CD4-positive, CD25-positive, alpha-beta regulatory T cell (primary cell): ENCODE results near the gene CYBC1. TPM values are rescaled to one million over a fixed set of nuclear protein-coding genes. Genes with fewer than 3 reads are reported as not detected.

ENCODE experiments used
- ATAC-seq, 2 donors: fragments of 150-1000 bp; cut with Tn5 transposase; one replicate each; pipeline ENCODE4 v1.10.0; 2021; ENCODE audit warnings: low read depth in 2 of 2, moderate number of reproducible peaks in 2 of 2, moderate library complexity in 1 of 2
- DNase-seq, 3 donors: peaks; one replicate each; pipeline versions ENCODE4 v3.0.0 to v3.0.0-alpha.2; 2012 to 2022; ENCODE audit warnings: mixed read lengths in 1 of 3
- H3K27ac ChIP-seq: one replicate; pipeline ENCODE4 v1.7.0; 2013; ENCODE audit warnings: mild to moderate bottlenecking, low read length; ENCODE audit not compliant: insufficient read depth, poor library complexity, severe bottlenecking
- H3K27me3 ChIP-seq: one replicate; pipeline ENCODE4 v1.7.0; 2013; ENCODE audit warnings: low read length; ENCODE audit not compliant: control insufficient read depth, insufficient read depth
- H3K36me3 ChIP-seq: one replicate; pipeline ENCODE4 v1.7.0; 2013; ENCODE audit warnings: mild to moderate bottlenecking, low read length, moderate library complexity; ENCODE audit not compliant: control insufficient read depth, insufficient read depth
- H3K4me1 ChIP-seq: 2 replicates; pipeline ENCODE4 v1.7.0; 2013; ENCODE audit warnings: mild to moderate bottlenecking, low read length; ENCODE audit not compliant: insufficient read depth, control insufficient read depth, poor library complexity, severe bottlenecking
- H3K4me3 ChIP-seq: one replicate; pipeline ENCODE4 v1.7.0; 2013; ENCODE audit warnings: low read depth, mild to moderate bottlenecking, low read length, moderate library complexity
- H3K9me3 ChIP-seq, 2 experiments: 1 replicate in 1 of 2; 2 replicates in 1 of 2; pipeline ENCODE4 v1.7.0; 2013; ENCODE audit warnings: low read length in 2 of 2, mild to moderate bottlenecking in 1 of 2, moderate library complexity in 1 of 2; ENCODE audit not compliant: control insufficient read depth in 2 of 2
- H3K27ac Mint-ChIP-seq, 3 donors: one replicate each; pipeline ENCODE4 v1.8.0; 2020 to 2022; ENCODE audit warnings: mild to moderate bottlenecking in 3 of 3, mixed read lengths in 3 of 3, moderate library complexity in 2 of 3
- H3K27me3 Mint-ChIP-seq: one replicate; pipeline ENCODE4 v1.8.0; 2022; ENCODE audit warnings: mild to moderate bottlenecking, mixed read lengths
- H3K36me3 Mint-ChIP-seq: one replicate; pipeline ENCODE4 v1.8.0; 2020; ENCODE audit warnings: mixed read lengths
- H3K4me1 Mint-ChIP-seq, 4 donors: one replicate each; pipeline ENCODE4 v1.8.0; 2020 to 2022; ENCODE audit warnings: mixed read lengths in 4 of 4, mild to moderate bottlenecking in 1 of 4
- H3K4me3 Mint-ChIP-seq, 4 donors: one replicate each; pipeline ENCODE4 v1.8.0; 2020 to 2022; ENCODE audit warnings: mild to moderate bottlenecking in 4 of 4, mixed read lengths in 4 of 4, moderate library complexity in 3 of 4
- H3K9me3 Mint-ChIP-seq, 7 donors: one replicate each; pipeline ENCODE4 v1.8.0; 2020 to 2022; ENCODE audit warnings: mixed read lengths in 7 of 7, mild to moderate bottlenecking in 3 of 7, moderate library complexity in 2 of 7
- polyA plus RNA-seq, 4 donors: library from polyadenylated mRNA; unstranded; fragments of 300-500 nt; fragmentation: Illumina TruSeq; gene quantifications; one replicate each; pipeline ENCODE4 v1.2.3, GENCODE V29; 2021
- total RNA-seq: library from RNA; stranded (reverse); gene quantifications from one replicate; pipeline ENCODE4 v1.2.3, GENCODE V29; 2022

Gene CYBC1
- total and polyA plus RNA-seq, 5 donors from 2014 or later: 155 to 230 (median 196) TPM

- no peaks in the 10 kb centered on the region for H3K27me3 Mint-ChIP-seq
Measured at GRCh38 chr17:82435601-82436583, 14.7 kb downstream of the CYBC1 start.

GRCh38 chr17:82435103-82435502 is 15.4 kb downstream of the CYBC1 start:
- Histone ChIP-seq H3K9me3 (no peaks in the 10 kb centered on the region), H3K4me1 (peaks cover 12% of the 10 kb centered on the region), H3K27me3 (no peaks in the 10 kb centered on the region), H3K36me3 (peaks cover 2% of the 10 kb centered on the region), H3K4me3 (no peak overlapping the region), H3K27ac (no peak overlapping the region)
- DNase-seq (no peak), ATAC-seq (no peak)
- Mint-ChIP-seq H3K4me3 (no peak overlapping the region), H3K4me1 (peaks cover 0 to 8% (median 2%) of the 10 kb centered on the region in 4 donors), H3K27ac (no peak overlapping the region), H3K27me3 (no peaks in the 10 kb centered on the region), H3K36me3 (peaks cover 2% of the 10 kb centered on the region), H3K9me3 (no peaks in the 10 kb centered on the region)

More at GRCh38 chr17:82435601-82436583, 14.7 kb downstream of the CYBC1 start:
- peaks cover 2% of the 10 kb centered on the region for H3K36me3 ChIP-seq
- H3K4me3 ChIP-seq: no peak overlapping the region
- no peak overlapping the region for H3K27ac Mint-ChIP-seq
- no peaks in the 10 kb centered on the region for H3K9me3 Mint-ChIP-seq
- no peaks in the 10 kb centered on the region for H3K36me3 Mint-ChIP-seq
- DNase-seq (no peak), ATAC-seq (no peak)
- H3K9me3 ChIP-seq: no peaks in the 10 kb centered on the region
- peaks cover 12% of the 10 kb centered on the region for H3K4me1 ChIP-seq
- H3K4me1 Mint-ChIP-seq: peaks cover 0 to 6% (median 3%) of the 10 kb centered on the region in 4 donors
- no peak overlapping the region for H3K27ac ChIP-seq
- H3K4me3 Mint-ChIP-seq: no peak overlapping the region
- H3K27me3 ChIP-seq: no peaks in the 10 kb centered on the region

- Histone ChIP-seq H3K9me3 (no peaks in the 10 kb centered on the region), H3K27me3 (no peaks in the 10 kb centered on the region), H3K36me3 (peaks cover 2% of the 10 kb centered on the region), H3K4me1 (peaks cover 14% of the 10 kb centered on the region), H3K4me3 (no peak overlapping the region), H3K27ac (no peak overlapping the region)
- ATAC-seq (peak; percentile 70 to 74), DNase-seq (peak in 2 of 3 donors; percentile 22 to 72)
- H3K9me3 Mint-ChIP-seq: no peaks in the 10 kb centered on the region
- no peak overlapping the region for H3K4me3 Mint-ChIP-seq
- peaks cover 4 to 17% (median 10%) of the 10 kb centered on the region in 4 donors for H3K4me1 Mint-ChIP-seq
- peak overlapping the region in 1 of 3 donors; percentile 51 for H3K27ac Mint-ChIP-seq
- H3K27me3 Mint-ChIP-seq: no peaks in the 10 kb centered on the region
- H3K36me3 Mint-ChIP-seq: peaks cover 11% of the 10 kb centered on the region
Measured at GRCh38 chr17:82434216-82434565, 16.4 kb downstream of the CYBC1 start.

GRCh38 chr17:82433560-82434215 is 16.9 kb downstream of the CYBC1 start:
- Mint-ChIP-seq H3K4me1 (peaks cover 4 to 21% (median 12%) of the 10 kb centered on the region in 4 donors), H3K9me3 (no peaks in the 10 kb centered on the region), H3K27ac (no peak overlapping the region), H3K36me3 (peaks cover 11% of the 10 kb centered on the region), H3K4me3 (no peak overlapping the region), H3K27me3 (no peaks in the 10 kb centered on the region)
- ATAC-seq (no peak), DNase-seq (no peak)
- H3K27ac ChIP-seq: no peak overlapping the region
- no peak overlapping the region for H3K4me3 ChIP-seq
- H3K9me3 ChIP-seq: no peaks in the 10 kb centered on the region
- H3K27me3 ChIP-seq: no peaks in the 10 kb centered on the region
- peaks cover 2% of the 10 kb centered on the region for H3K36me3 ChIP-seq
- peaks cover 16% of the 10 kb centered on the region for H3K4me1 ChIP-seq

GRCh38 chr17:82432017-82432416 is 18.5 kb downstream of the CYBC1 start:
- no peak for ATAC-seq
- Mint-ChIP-seq H3K4me3 (no peak overlapping the region), H3K4me1 (peaks cover 4 to 24% (median 15%) of the 10 kb centered on the region in 4 donors), H3K27ac (no peak overlapping the region), H3K36me3 (peaks cover 16% of the 10 kb centered on the region), H3K9me3 (no peaks in the 10 kb centered on the region), H3K27me3 (no peaks in the 10 kb centered on the region)
- H3K27ac ChIP-seq: no peak overlapping the region
- H3K9me3 ChIP-seq: no peaks in the 10 kb centered on the region
- no peaks in the 10 kb centered on the region for H3K27me3 ChIP-seq
- peaks cover 2% of the 10 kb centered on the region for H3K36me3 ChIP-seq
- DNase-seq: no peak
- peaks cover 16% of the 10 kb centered on the region for H3K4me1 ChIP-seq
- H3K4me3 ChIP-seq: no peak overlapping the region

GRCh38 chr17:82429824-82430223 is 20.7 kb downstream of the CYBC1 start:
- Histone ChIP-seq H3K4me3 (no peak overlapping the region), H3K27ac (no peak overlapping the region), H3K4me1 (peaks cover 16% of the 10 kb centered on the region), H3K36me3 (no peaks in the 10 kb centered on the region), H3K9me3 (no peaks in the 10 kb centered on the region), H3K27me3 (no peaks in the 10 kb centered on the region)
- Mint-ChIP-seq H3K36me3 (peaks cover 16% of the 10 kb centered on the region), H3K9me3 (no peaks in the 10 kb centered on the region), H3K4me3 (peak overlapping the region in 1 of 4 donors; percentile 36), H3K4me1 (peaks cover 4 to 24% (median 16%) of the 10 kb centered on the region in 4 donors), H3K27ac (peak overlapping the region in 2 of 3 donors; percentile 32 to 69), H3K27me3 (no peaks in the 10 kb centered on the region)
- DNase-seq (no peak), ATAC-seq (no peak)

GRCh38 chr17:82428546-82428945 is 22.0 kb downstream of the CYBC1 start:
- ATAC-seq: no peak
- Mint-ChIP-seq H3K4me3 (no peak overlapping the region), H3K4me1 (peaks cover 9 to 29% (median 16%) of the 10 kb centered on the region in 4 donors), H3K36me3 (peaks cover 16% of the 10 kb centered on the region), H3K9me3 (no peaks in the 10 kb centered on the region), H3K27me3 (no peaks in the 10 kb centered on the region), H3K27ac (no peak overlapping the region)
- no peak overlapping the region for H3K27ac ChIP-seq
- H3K4me3 ChIP-seq: no peak overlapping the region
- no peaks in the 10 kb centered on the region for H3K27me3 ChIP-seq
- no peaks in the 10 kb centered on the region for H3K36me3 ChIP-seq
- no peaks in the 10 kb centered on the region for H3K9me3 ChIP-seq
- peaks cover 5% of the 10 kb centered on the region for H3K4me1 ChIP-seq
- DNase-seq: no peak
